Smooth muscle cell of the brain vasculature (primary cell): ENCODE results near the gene PMP22.
"Not testable (repeated sequence)": the region's sequence is repeated elsewhere in the genome, so short reads cannot be mapped to it uniquely, and the experiment has no call there.

Source experiments
- DNase-seq: peaks from one replicate; pipeline ENCODE4 v3.0.0-alpha.2; 2012; ENCODE audit warnings: low read depth, low spot score

The PMP22 gene

GRCh38 chr17:15255713-15256454 is 9.2 kb downstream of the PMP22 start:
- no peak for DNase-seq

- no peak for DNase-seq
These were observed 14.8 kb downstream of the PMP22 start for GRCh38 chr17:15250135-15250860.

GRCh38 chr17:15249487-15249886 is 15.6 kb downstream of the PMP22 start:
- DNase-seq, result no peak

- DNase-seq, result no peak
These were observed 17.1 kb downstream of the PMP22 start for GRCh38 chr17:15247891-15248529.

GRCh38 chr17:15245054-15245453 is 20.1 kb downstream of the PMP22 start:
- no peak for DNase-seq

- DNase-seq, result no peak
These were observed 24.5 kb downstream of the PMP22 start for GRCh38 chr17:15240644-15241043.

GRCh38 chr17:15239491-15239890 is 25.6 kb downstream of the PMP22 start:
- DNase-seq, result no peak

GRCh38 chr17:15238676-15239422 is 26.3 kb downstream of the PMP22 start:
- no peak for DNase-seq

GRCh38 chr17:15238057-15238456 is 27.1 kb downstream of the PMP22 start:
- no peak for DNase-seq

- DNase-seq, result no peak
These were observed 28.1 kb downstream of the PMP22 start for GRCh38 chr17:15237106-15237425.

GRCh38 chr17:15236281-15237105 is 28.6 kb downstream of the PMP22 start:
- no peak for DNase-seq

- no peak for DNase-seq
These were observed 31.2 kb downstream of the PMP22 start for GRCh38 chr17:15233971-15234370.

- no peak for DNase-seq
These were observed 31.9 kb downstream of the PMP22 start for GRCh38 chr17:15233022-15233805.

GRCh38 chr17:15232517-15232915 is 32.6 kb downstream of the PMP22 start:
- no peak for DNase-seq

GRCh38 chr17:15231851-15232516 is 33.1 kb downstream of the PMP22 start:
- no peak for DNase-seq

- no peak for DNase-seq
These were observed 34.3 kb downstream of the PMP22 start for GRCh38 chr17:15230866-15231265.

GRCh38 chr17:15221827-15222226 is 43.3 kb downstream of the PMP22 start:
- DNase-seq, result not testable (repeated sequence)

- DNase-seq, result no peak
These were observed 44.3 kb downstream of the PMP22 start for GRCh38 chr17:15220785-15221184.

- DNase-seq, result no peak
These were observed 48.6 kb downstream of the PMP22 start for GRCh38 chr17:15216481-15216880.
